ENCODE measurements around the gene HSPA4. TPM values are rescaled to one million over a fixed set of nuclear protein-coding genes. Genes with fewer than 3 reads are reported as not detected.

Gene HSPA4
- total and polyA plus RNA-seq, 2 donors (not counting 3 experiments of a cell fraction or from before 2014, with no cell fraction given): 11.2 to 161 TPM

DNA sequence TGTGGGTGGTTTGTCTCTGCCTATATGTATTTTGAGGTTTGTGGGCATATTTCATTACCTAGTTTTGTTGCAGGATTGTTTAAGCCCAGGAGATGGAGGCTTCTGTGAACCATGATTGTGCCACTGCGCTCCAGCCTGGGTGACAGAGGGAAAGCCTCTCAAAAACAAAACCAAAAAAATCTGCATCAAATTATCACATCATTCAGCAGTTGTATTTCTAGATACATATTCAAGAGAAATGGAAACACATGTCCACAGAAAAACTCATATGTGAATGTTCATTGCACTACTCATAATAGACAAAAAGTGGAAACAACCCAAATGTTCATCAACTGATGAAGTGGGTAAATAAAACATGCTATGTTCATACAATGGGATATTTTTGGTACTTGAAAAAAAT, 29.9 kb downstream of the HSPA4 start:
- dilution Hi-C loops (cut with MboI; ENCODE audit: extremely low pct_ligation_motif_present, low sequenced_read_pairs): no loop called here
- intact Hi-C loops (cut with micrococcal nuclease): no loop called here
- DNase-seq (ENCODE audit: low read depth, low spot score) (no peak), FAIRE-seq (no peak)
- Histone ChIP-seq H3K4me1 (ENCODE audit: control insufficient read depth, extremely low read depth, insufficient read depth, low read length) (no peaks in the 10 kb centered on the region), H3K9me3 (replicated peaks; ENCODE audit: control insufficient read depth, insufficient read depth, low read length) (no peaks in the 10 kb centered on the region), H3K27ac (ENCODE audit: insufficient read depth, low read depth, low read length) (no peak overlapping the region), H3K9ac (replicated peaks; ENCODE audit: extremely low read depth, insufficient read depth, low read length) (no peak overlapping the region), H3K36me3 (ENCODE audit: control insufficient read depth in 2 of 2, extremely low read depth in 1 of 2, insufficient read depth in 2 of 2, low read length in 2 of 2) (peaks cover 0 to 4% of the 10 kb centered on the region in 2 experiments), H3K79me2 (ENCODE audit: control insufficient read depth, insufficient read depth, low read length) (peaks cover 56% of the 10 kb centered on the region), H4K20me1 (replicated peaks; ENCODE audit: control insufficient read depth, extremely low read depth, insufficient read depth, low read length) (no peaks in the 10 kb centered on the region), H3K27me3 (ENCODE audit: control insufficient read depth in 2 of 2, insufficient read depth in 2 of 2, low read length in 2 of 2) (no peaks in the 10 kb centered on the region), H3K4me2 (ENCODE audit: insufficient read depth, low read length) (no peak overlapping the region), H3K4me3 (replicated peaks in 1 of 3; ENCODE audit: insufficient read depth in 1 of 3, low read depth in 1 of 3, low read length in 3 of 3) (no peak overlapping the region), H3K9me1 (replicated peaks; ENCODE audit: control insufficient read depth, extremely low read depth, insufficient read depth, low read length) (no peaks in the 10 kb centered on the region), H2AFZ (ENCODE audit: low read depth, low read length) (no peak overlapping the region)
- TF ChIP-seq GATA2 (IDR thresholded peaks at IDR 0.05; ENCODE audit: insufficient read depth, insufficient read length, low read depth, low read length): no peak
- TF ChIP-seq CTCF (IDR thresholded peaks at IDR 0.05; ENCODE audit: extremely low read depth in 1 of 2, insufficient read depth in 1 of 2, low read depth in 1 of 2, low read length in 2 of 2): no peak
- no peak for TF ChIP-seq FOS (IDR thresholded peaks at IDR 0.05; ENCODE audit: borderline replicate concordance, insufficient read depth, low read length)
- CTCF ChIA-PET: no interaction called here
- POLR2A ChIA-PET: no interaction called here
- no TSS peak for BruUV-seq (replicated peaks)

DNA sequence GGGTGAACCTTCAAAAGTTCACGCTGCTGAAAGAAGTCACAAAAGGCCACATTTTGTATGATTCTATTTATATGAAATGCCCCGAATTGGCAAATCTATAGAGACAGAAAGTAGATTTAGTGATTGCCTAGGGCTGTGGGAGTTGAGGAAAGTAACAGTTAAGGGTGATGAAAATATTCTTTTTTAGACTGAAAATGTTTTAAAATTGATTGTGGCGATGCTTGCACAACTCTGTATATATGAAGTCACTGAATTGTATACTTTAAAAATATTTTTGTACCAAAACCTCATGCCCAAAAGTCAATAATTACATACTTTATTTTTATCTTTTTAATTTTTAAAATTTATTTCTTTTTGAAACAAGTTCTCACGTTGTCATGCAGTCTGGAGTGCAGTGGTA, 30.3 kb downstream of the HSPA4 start:
- no TSS peak for BruUV-seq (replicated peaks)

More for the DNA sequence above, 30.3 kb downstream of the HSPA4 start:
- H3K27ac ChIP-seq (ENCODE audit: insufficient read depth, low read depth, low read length): no peak overlapping the region
- H3K4me2 ChIP-seq (ENCODE audit: insufficient read depth, low read length): no peak overlapping the region
- no peaks in the 10 kb centered on the region for H3K9me3 ChIP-seq (replicated peaks; ENCODE audit: control insufficient read depth, insufficient read depth, low read length)
- H3K4me3 ChIP-seq (replicated peaks in 1 of 3; ENCODE audit: insufficient read depth in 1 of 3, low read depth in 1 of 3, low read length in 3 of 3): no peak overlapping the region
- ChIA-PET CTCF (no interaction called here), POLR2A (no interaction called here)
- no peaks in the 10 kb centered on the region for H3K27me3 ChIP-seq (ENCODE audit: control insufficient read depth in 2 of 2, insufficient read depth in 2 of 2, low read length in 2 of 2)
- peaks cover 52% of the 10 kb centered on the region for H3K79me2 ChIP-seq (ENCODE audit: control insufficient read depth, insufficient read depth, low read length)
- dilution Hi-C loops (cut with MboI; ENCODE audit: extremely low pct_ligation_motif_present, low sequenced_read_pairs) (no loop called here), intact Hi-C loops (cut with micrococcal nuclease) (no loop called here)
- no peaks in the 10 kb centered on the region for H4K20me1 ChIP-seq (replicated peaks; ENCODE audit: control insufficient read depth, extremely low read depth, insufficient read depth, low read length)
- no peak for DNase-seq (ENCODE audit: low read depth, low spot score)
- H3K36me3 ChIP-seq (ENCODE audit: control insufficient read depth in 2 of 2, extremely low read depth in 1 of 2, insufficient read depth in 2 of 2, low read length in 2 of 2): peaks cover 0 to 4% of the 10 kb centered on the region in 2 experiments
- TF ChIP-seq JUN (IDR thresholded peaks at IDR 0.05; ENCODE audit: borderline replicate concordance, insufficient read depth, insufficient read length, low read depth): no peak
- TF ChIP-seq EZH2 (IDR thresholded peaks at IDR 0.05; ENCODE audit: borderline replicate concordance, low read depth, low read length, severe bottlenecking): no peak
- TF ChIP-seq GATA2 (IDR thresholded peaks at IDR 0.05; ENCODE audit: insufficient read depth, insufficient read length, low read depth, low read length): no peak
- TF ChIP-seq POLR2AphosphoS5 (IDR thresholded peaks at IDR 0.05; ENCODE audit: insufficient read depth, low read depth, low read length): no peak
- TF ChIP-seq FOS (IDR thresholded peaks at IDR 0.05; ENCODE audit: borderline replicate concordance, insufficient read depth, low read length): no peak
- TF ChIP-seq, protein P1, sequence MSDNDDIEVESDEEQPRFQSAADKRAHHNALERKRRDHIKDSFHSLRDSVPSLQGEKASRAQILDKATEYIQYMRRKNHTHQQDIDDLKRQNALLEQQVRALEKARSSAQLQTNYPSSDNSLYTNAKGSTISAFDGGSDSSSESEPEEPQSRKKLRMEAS (IDR thresholded peaks at IDR 0.05; ENCODE audit: insufficient read depth, insufficient read length): no peak
- no peak for TF ChIP-seq MYC (IDR thresholded peaks at IDR 0.05; ENCODE audit: low read depth, low read length)
- TF ChIP-seq CTCF (IDR thresholded peaks at IDR 0.05; ENCODE audit: extremely low read depth in 1 of 2, insufficient read depth in 1 of 2, low read depth in 1 of 2, low read length in 2 of 2): no peak
- no peak for TF ChIP-seq POLR2A (IDR thresholded peaks at IDR 0.05; ENCODE audit: low read depth, low read length)
- no peak for FAIRE-seq
- no peak overlapping the region for H2AFZ ChIP-seq (ENCODE audit: low read depth, low read length)
- H3K9ac ChIP-seq (replicated peaks; ENCODE audit: extremely low read depth, insufficient read depth, low read length): no peak overlapping the region
- H3K4me1 ChIP-seq (ENCODE audit: control insufficient read depth, extremely low read depth, insufficient read depth, low read length): no peaks in the 10 kb centered on the region
- no peaks in the 10 kb centered on the region for H3K9me1 ChIP-seq (replicated peaks; ENCODE audit: control insufficient read depth, extremely low read depth, insufficient read depth, low read length)
